HepG2 (cell line): Measurements from ENCODE around the gene NRL. TPM values are rescaled to one million over a fixed set of nuclear protein-coding genes. Genes with fewer than 3 reads are reported as not detected.
A peak's percentile ranks its signal among the peaks of the same experiment; 100 is the strongest.

ENCODE experiments used
- CREB1 ChIP-seq, 2 experiments: fragments of 450-650 bp in 1 of 2; IDR thresholded peaks; 2 replicates each; pipeline ENCODE4 v1.6.1; 2016 to 2017; ENCODE audit warnings: control low read depth in 1 of 2, mild to moderate bottlenecking in 1 of 2, missing compliant biosample characterization in 1 of 2, missing genetic modification characterization in 1 of 2
- IRX3 ChIP-seq: sonication (generic); formaldehyde crosslinking; IDR thresholded peaks from 2 replicates; pipeline ENCODE4 v1.8.1; 2023; ENCODE audit warnings: mild to moderate bottlenecking, low read depth, missing genetic modification reagents, borderline replicate concordance
- KDM5B ChIP-seq: sonication (generic); formaldehyde crosslinking; IDR thresholded peaks from 2 replicates; pipeline ENCODE4 v1.4.0; 2020; ENCODE audit warnings: missing genetic modification reagents, mild to moderate bottlenecking, borderline replicate concordance
- NONO ChIP-seq, 2 experiments: fragments of 450-650 bp in 1 of 2; sonication (generic) in 1 of 2; formaldehyde crosslinking in 1 of 2; IDR thresholded peaks in 1 of 2; conservative IDR thresholded peaks in 1 of 2; 2 replicates each; pipeline versions ENCODE4 v1.6.1 to v1.8.0; 2017 to 2022; ENCODE audit warnings: mild to moderate bottlenecking in 1 of 2, missing genetic modification reagents in 1 of 2, moderate library complexity in 1 of 2
- PPARG ChIP-seq: conservative IDR thresholded peaks from 2 replicates; pipeline ENCODE4 v1.6.1; 2016; ENCODE audit warnings: missing biosample characterization, missing genetic modification reagents
- RBM22 ChIP-seq: fragments of 200-400 bp; formaldehyde crosslinking; optimal IDR thresholded peaks from 2 replicates; pipeline ENCODE3; 2017; ENCODE audit warnings: mild to moderate bottlenecking, low read length, moderate library complexity
- SP4 ChIP-seq: sonication (generic); formaldehyde crosslinking; IDR thresholded peaks from 2 replicates; pipeline ENCODE4 v1.8.1; 2023; ENCODE audit warnings: mild to moderate bottlenecking, missing genetic modification reagents
- ZNF143 ChIP-seq: sonication (generic); formaldehyde crosslinking; IDR thresholded peaks from 2 replicates; pipeline ENCODE4 v1.4.0; 2020; ENCODE audit warnings: missing genetic modification reagents
- ZNF564 ChIP-seq: sonication (generic); formaldehyde crosslinking; IDR thresholded peaks from 2 replicates; pipeline ENCODE4 v1.8.1; 2023; ENCODE audit warnings: mild to moderate bottlenecking, missing genetic modification reagents
- ZNF816 ChIP-seq: sonication (generic); formaldehyde crosslinking; IDR thresholded peaks from 2 replicates; pipeline ENCODE4 v1.8.0; 2022; ENCODE audit warnings: missing genetic modification reagents, mild to moderate bottlenecking, borderline replicate concordance
- polyA plus RNA-seq, 8 experiments: library from polyadenylated mRNA; depleted of rRNA in 3 of 8; stranded (reverse) in 7 of 8; unstranded in 1 of 8; fragments of >200 nt; fragmentation: Illumina TruSeq in 4 of 8; extraction: Trizol in 4 of 8; gene quantifications; 2 replicates each; pipeline versions ENCODE4 v1.2.1 to v1.2.3, GENCODE V29; 2011 to 2016; ENCODE audit warnings: low read depth in 4 of 8, missing spikeins in 1 of 8, mixed read lengths in 1 of 8; ENCODE audit not compliant: insufficient read depth in 1 of 8
- total RNA-seq, 5 experiments: library from RNA; depleted of rRNA; stranded (reverse); fragments of >200 nt; fragmentation: Illumina TruSeq; extraction: Trizol; gene quantifications; 2 replicates each; pipeline ENCODE4 v1.2.3, GENCODE V29; 2016; ENCODE audit warnings: low read depth in 1 of 5
- TF ChIP-seq, protein P1 (sequence below): sonication (generic); formaldehyde crosslinking; conservative IDR thresholded peaks from 2 replicates; pipeline ENCODE4 v1.4.0; 2020; ENCODE audit warnings: missing genetic modification reagents
- TF ChIP-seq, protein P2 (sequence below): sonication (generic); formaldehyde crosslinking; conservative IDR thresholded peaks from 2 replicates; pipeline ENCODE4 v1.4.0; 2020; ENCODE audit warnings: mild to moderate bottlenecking, missing genetic modification reagents, moderate library complexity
- TF ChIP-seq, protein P3 (sequence below): sonication (generic); formaldehyde crosslinking; IDR thresholded peaks from 2 replicates; pipeline ENCODE4 v1.5.1; 2020; ENCODE audit warnings: missing genetic modification reagents, mild to moderate bottlenecking, borderline replicate concordance
- TF ChIP-seq, protein P4 (sequence below): sonication (generic); formaldehyde crosslinking; IDR thresholded peaks from 2 replicates; pipeline ENCODE4 v1.5.0; 2020; ENCODE audit warnings: mild to moderate bottlenecking, missing genetic modification reagents, borderline replicate concordance
- TF ChIP-seq, protein P5 (sequence below): sonication (generic); formaldehyde crosslinking; IDR thresholded peaks from 2 replicates; pipeline ENCODE4 v1.8.0; 2022; ENCODE audit warnings: mild to moderate bottlenecking, missing genetic modification reagents, borderline replicate concordance

The NRL gene
- total and polyA plus RNA-seq, 2 of the 13 experiments (the other 11 are each of a cell fraction or from before 2014, with no cell fraction given): 2.5 to 4.7 TPM

DNA sequence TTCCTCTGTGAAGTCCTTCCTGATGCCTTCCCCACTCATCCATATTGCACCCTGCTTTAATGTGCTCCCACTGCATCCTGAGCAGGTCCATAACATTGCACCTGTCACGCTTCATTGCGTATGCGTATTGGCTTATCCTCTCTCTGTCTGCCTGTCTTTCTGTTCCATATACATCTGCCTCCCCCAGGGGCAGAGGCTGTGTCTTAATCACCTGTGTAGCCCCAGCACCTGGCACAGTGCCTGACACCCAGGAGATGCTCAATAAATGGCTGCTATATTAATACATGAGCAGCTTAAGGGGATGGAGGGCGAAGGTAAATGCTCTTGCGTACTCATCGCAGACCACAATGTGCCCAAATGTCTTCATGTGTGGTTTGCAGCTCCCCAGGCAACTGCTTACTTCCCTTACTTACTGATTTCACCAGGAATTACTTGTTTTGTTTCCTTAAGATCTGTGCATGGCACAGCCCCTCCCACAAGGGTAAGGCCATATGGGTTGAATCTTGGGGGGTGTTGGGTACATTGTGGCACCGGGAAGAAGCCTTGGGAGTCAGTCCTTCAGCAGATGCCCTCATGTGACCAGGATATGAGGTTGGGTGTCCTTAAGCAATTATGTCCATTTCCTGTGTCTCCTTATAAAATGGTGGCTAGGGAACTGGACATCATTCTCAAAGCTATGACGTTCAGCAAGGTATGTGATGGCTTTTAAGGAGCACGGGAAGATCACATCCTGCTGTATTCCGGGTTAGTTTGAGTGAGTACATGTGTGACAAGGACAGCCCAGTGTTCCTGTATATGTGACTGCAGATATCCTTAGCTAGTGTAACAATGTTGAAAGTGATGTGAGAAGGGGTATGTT is 44.2 kb downstream of the NRL start (continued):
- TF ChIP-seq, protein P1, sequence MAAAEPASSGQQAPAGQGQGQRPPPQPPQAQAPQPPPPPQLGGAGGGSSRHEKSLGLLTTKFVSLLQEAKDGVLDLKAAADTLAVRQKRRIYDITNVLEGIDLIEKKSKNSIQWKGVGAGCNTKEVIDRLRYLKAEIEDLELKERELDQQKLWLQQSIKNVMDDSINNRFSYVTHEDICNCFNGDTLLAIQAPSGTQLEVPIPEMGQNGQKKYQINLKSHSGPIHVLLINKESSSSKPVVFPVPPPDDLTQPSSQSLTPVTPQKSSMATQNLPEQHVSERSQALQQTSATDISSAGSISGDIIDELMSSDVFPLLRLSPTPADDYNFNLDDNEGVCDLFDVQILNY (CRISPR knock-in tag): no peak
- TF ChIP-seq ZNF143 (CRISPR knock-in tag) (0 out of 2 replicates have a peak, but pooled peaks have one; percentile 31), ZNF816 (CRISPR knock-in tag) (no peak), ZNF564 (CRISPR knock-in tag) (no peak), IRX3 (CRISPR knock-in tag) (no peak), PPARG (no peak), RBM22 (no peak), KDM5B (CRISPR knock-in tag) (no peak), CREB1 (IDR thresholded peaks at IDR 0.05) (peak; percentile 37; the same call in 1 of the 2 replicates), CREB1 (CRISPR knock-in tag; IDR thresholded peaks at IDR 0.05) (no peak), NONO (IDR thresholded peaks at IDR 0.05) (no peak), NONO (CRISPR knock-in tag; conservative IDR thresholded peaks at IDR 0.05) (no peak), SP4 (CRISPR knock-in tag) (peak; percentile 50)
- TF ChIP-seq, protein P2, sequence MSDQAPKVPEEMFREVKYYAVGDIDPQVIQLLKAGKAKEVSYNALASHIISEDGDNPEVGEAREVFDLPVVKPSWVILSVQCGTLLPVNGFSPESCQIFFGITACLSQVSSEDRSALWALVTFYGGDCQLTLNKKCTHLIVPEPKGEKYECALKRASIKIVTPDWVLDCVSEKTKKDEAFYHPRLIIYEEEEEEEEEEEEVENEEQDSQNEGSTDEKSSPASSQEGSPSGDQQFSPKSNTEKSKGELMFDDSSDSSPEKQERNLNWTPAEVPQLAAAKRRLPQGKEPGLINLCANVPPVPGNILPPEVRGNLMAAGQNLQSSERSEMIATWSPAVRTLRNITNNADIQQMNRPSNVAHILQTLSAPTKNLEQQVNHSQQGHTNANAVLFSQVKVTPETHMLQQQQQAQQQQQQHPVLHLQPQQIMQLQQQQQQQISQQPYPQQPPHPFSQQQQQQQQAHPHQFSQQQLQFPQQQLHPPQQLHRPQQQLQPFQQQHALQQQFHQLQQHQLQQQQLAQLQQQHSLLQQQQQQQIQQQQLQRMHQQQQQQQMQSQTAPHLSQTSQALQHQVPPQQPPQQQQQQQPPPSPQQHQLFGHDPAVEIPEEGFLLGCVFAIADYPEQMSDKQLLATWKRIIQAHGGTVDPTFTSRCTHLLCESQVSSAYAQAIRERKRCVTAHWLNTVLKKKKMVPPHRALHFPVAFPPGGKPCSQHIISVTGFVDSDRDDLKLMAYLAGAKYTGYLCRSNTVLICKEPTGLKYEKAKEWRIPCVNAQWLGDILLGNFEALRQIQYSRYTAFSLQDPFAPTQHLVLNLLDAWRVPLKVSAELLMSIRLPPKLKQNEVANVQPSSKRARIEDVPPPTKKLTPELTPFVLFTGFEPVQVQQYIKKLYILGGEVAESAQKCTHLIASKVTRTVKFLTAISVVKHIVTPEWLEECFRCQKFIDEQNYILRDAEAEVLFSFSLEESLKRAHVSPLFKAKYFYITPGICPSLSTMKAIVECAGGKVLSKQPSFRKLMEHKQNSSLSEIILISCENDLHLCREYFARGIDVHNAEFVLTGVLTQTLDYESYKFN: no peak
- TF ChIP-seq, protein P3, sequence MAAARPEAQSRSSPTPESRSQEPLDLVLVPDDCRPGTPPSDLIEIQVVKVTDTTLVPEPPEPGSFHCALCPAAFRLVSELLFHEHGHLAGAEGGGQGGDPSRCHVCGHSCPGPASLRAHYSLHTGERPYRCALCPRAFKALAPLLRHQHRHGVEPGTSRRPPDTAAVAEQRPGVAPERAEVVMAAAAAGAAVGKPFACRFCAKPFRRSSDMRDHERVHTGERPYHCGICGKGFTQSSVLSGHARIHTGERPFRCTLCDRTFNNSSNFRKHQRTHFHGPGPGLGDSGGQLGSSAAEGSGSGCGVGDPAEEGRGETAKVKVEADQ (CRISPR knock-in tag): no peak
- TF ChIP-seq, protein P4, sequence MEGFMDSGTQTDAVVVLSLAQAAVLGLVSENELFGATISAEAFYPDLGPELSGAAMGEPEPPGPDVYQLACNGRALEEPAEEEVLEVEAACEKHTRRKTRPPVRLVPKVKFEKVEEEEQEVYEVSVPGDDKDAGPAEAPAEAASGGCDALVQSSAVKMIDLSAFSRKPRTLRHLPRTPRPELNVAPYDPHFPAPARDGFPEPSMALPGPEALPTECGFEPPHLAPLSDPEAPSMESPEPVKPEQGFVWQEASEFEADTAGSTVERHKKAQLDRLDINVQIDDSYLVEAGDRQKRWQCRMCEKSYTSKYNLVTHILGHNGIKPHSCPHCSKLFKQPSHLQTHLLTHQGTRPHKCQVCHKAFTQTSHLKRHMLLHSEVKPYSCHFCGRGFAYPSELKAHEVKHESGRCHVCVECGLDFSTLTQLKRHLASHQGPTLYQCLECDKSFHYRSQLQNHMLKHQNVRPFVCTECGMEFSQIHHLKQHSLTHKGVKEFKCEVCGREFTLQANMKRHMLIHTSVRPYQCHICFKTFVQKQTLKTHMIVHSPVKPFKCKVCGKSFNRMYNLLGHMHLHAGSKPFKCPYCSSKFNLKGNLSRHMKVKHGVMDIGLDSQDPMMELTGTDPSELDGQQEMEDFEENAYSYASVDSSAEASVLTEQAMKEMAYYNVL: no peak
- TF ChIP-seq, protein P5, sequence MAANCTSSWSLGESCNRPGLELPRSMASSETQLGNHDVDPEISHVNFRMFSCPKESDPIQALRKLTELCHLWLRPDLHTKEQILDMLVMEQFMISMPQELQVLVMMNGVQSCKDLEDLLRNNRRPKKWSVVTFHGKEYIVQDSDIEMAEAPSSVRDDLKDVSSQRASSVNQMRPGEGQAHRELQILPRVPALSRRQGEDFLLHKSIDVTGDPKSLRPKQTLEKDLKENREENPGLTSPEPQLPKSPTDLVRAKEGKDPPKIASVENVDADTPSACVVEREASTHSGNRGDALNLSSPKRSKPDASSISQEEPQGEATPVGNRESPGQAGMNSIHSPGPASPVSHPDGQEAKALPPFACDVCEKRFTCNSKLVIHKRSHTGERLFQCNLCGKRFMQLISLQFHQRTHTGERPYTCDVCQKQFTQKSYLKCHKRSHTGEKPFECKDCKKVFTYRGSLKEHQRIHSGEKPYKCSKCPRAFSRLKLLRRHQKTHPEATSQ (CRISPR knock-in tag): no peak
- TF ChIP-seq, all 625 proteins: peak for 3
